Transverse colon (tissue), 4 donors: ENCODE data around the gene TUBB2B. TPM values are rescaled to one million over a fixed set of nuclear protein-coding genes. Genes with fewer than 3 reads are reported as not detected.

Experiments
- DNase-seq: peaks from one replicate; pipeline ENCODE4 v3.0.0-alpha.2; 2019
- H3K27ac ChIP-seq, 4 donors: fragments of 200-600 bp; sonication (generic); 2 replicates each; pipeline ENCODE4 v1.5.1; 2016 to 2018; ENCODE audit warnings: inconsistent platforms in 4 of 4
- H3K27me3 ChIP-seq: fragments of 200-600 bp; sonication (generic); 2 replicates; pipeline ENCODE4 v1.5.1; 2017; ENCODE audit warnings: inconsistent platforms
- H3K36me3 ChIP-seq, 4 donors: fragments of 200-600 bp; sonication (generic); 2 replicates each; pipeline ENCODE4 v1.5.1; 2017 to 2019; ENCODE audit warnings: inconsistent platforms in 4 of 4
- H3K4me1 ChIP-seq, 4 donors: fragments of 200-600 bp; sonication (generic); 2 replicates each; pipeline ENCODE4 v1.5.1; 2017 to 2020; ENCODE audit warnings: inconsistent platforms in 4 of 4
- H3K4me3 ChIP-seq, 4 donors: fragments of 200-600 bp; sonication (generic); 1 replicate in 1 of 4; 2 replicates in 3 of 4; pipeline versions ENCODE4 v1.5.1 to v1.6.1; 2017 to 2019; ENCODE audit warnings: inconsistent platforms in 4 of 4
- H3K9me3 ChIP-seq, 2 donors: fragments of 200-600 bp; sonication (generic); 2 replicates each; pipeline ENCODE4 v1.5.1; 2017 to 2019; ENCODE audit warnings: inconsistent platforms in 2 of 2
- CTCF ChIP-seq, 5 experiments: fragments of 200-600 bp in 3 of 5; fragments of 450-650 bp in 2 of 5; sonication (generic) in 3 of 5; IDR thresholded peaks; 1 replicate in 2 of 5; 2 replicates in 3 of 5; pipeline ENCODE4 v1.5.1; 2016 to 2017; ENCODE audit warnings: antibody characterized with exemption in 5 of 5, inconsistent platforms in 3 of 5, mild to moderate bottlenecking in 2 of 5, moderate library complexity in 1 of 5
- EP300 ChIP-seq: sonication (generic); formaldehyde crosslinking; IDR thresholded peaks from one replicate; pipeline ENCODE4 v1.6.1; 2017; ENCODE audit warnings: antibody characterized with exemption, low read depth
- POLR2A ChIP-seq: fragments of 450-650 bp; IDR thresholded peaks from one replicate; pipeline ENCODE4 v1.6.1; 2016; ENCODE audit warnings: antibody characterized with exemption, mild to moderate bottlenecking, moderate library complexity
- POLR2AphosphoS5 ChIP-seq, 3 donors: sonication (generic); formaldehyde crosslinking; IDR thresholded peaks; one replicate each; pipeline ENCODE4 v1.6.1; 2016; ENCODE audit warnings: antibody characterized with exemption in 3 of 3
- WGBS, 2 donors: methylation state at CpG; one replicate each; pipeline ENCODE4 v1.1.5; 2018; ENCODE audit warnings: low coverage in 1 of 2; 5-methylcytosine and 5-hydroxymethylcytosine counted together
- in situ Hi-C, 4 donors: fragments of 200-750 bp; cut with MboI; loops; one replicate each; pipeline versions ENCODE4 v1.15.0 to v1.15.1; 2017; ENCODE audit warnings: low sequenced_read_pairs in 3 of 4, low pct_ligation_motif_present in 1 of 4, low pct_unique_long_range_greater_than_20kb in 1 of 4
- intact Hi-C: fragments of 100-400 bp; cut with DNase I; formaldehyde crosslinking; loops from one replicate; pipeline ENCODE4 v1.15.1; 2023; ENCODE audit warnings: low total_unique reads
- total RNA-seq, 4 donors: library from RNA; depleted of rRNA; stranded (reverse); fragments of >200 nt; gene quantifications; one replicate each; pipeline ENCODE4 v1.1.0, GENCODE V29; 2016

TUBB2B gene
- 10 to 100 TPM in 2 of 4 donors, 1 to 10 TPM in 2; 2.9 to 14.9 (median 9.4) TPM for total RNA-seq

- Histone ChIP-seq H3K9me3 (no peaks in the 10 kb centered on the region), H3K27me3 (peaks cover 75% of the 10 kb centered on the region), H3K4me1 (peaks cover 16 to 58% (median 53%) of the 10 kb centered on the region in 4 donors), H3K4me3 (peak within 1 kb of the TSS; percentile 2 to 48 (median 21)), H3K36me3 (no peaks in the 10 kb centered on the region), H3K27ac (no peak within 1 kb of the TSS)
- intact Hi-C loops: no loop called here
- 3% methylated on average over 47 of the region's 66 CpGs; no CpG with 5 or more reads in 1 of the 2 donors for WGBS, 2 donors
- no peak for TF ChIP-seq POLR2A
- peak in 1 of 3 donors; percentile 56 for TF ChIP-seq POLR2AphosphoS5 (IDR thresholded peaks at IDR 0.05)
- no peak for DNase-seq
- in situ Hi-C loops: no loop called here
These were observed at the start of gene TUBB2B for GRCh38 chr6:3227363-3228045. Gene TUBB2B (minus strand): TSS chr6:3227653. CDS start chr6:3227543, 110 bp downstream.

- 88% methylated on average over 12 of the region's 12 CpGs; no CpG with 5 or more reads in 1 of the 2 donors for WGBS, 2 donors
- Histone ChIP-seq H3K27ac (no peak overlapping the region), H3K4me3 (no peak overlapping the region), H3K36me3 (peaks cover 0 to 2% (median 0%) of the 10 kb centered on the region in 4 donors), H3K4me1 (peaks cover 0 to 5% (median 3%) of the 10 kb centered on the region in 4 donors), H3K27me3 (no peaks in the 10 kb centered on the region), H3K9me3 (no peaks in the 10 kb centered on the region)
- in situ Hi-C loops (loop anchor here (5.0 to 25.0 kb wide), 3 partner anchors 185 to 710 kb away; partner anchors contain the start of gene SLC22A23 (in 3 of the 4)), intact Hi-C loops (no loop called here)
- no peak for DNase-seq
- TF ChIP-seq POLR2AphosphoS5 (IDR thresholded peaks at IDR 0.05) (no peak), EP300 (no peak), POLR2A (no peak), CTCF (IDR thresholded peaks at IDR 0.05) (no peak)
These were observed 49.8 kb upstream of the TUBB2B start for GRCh38 chr6:3277251-3277650.

GRCh38 chr6:3276174-3277167 lies 49.0 kb upstream of the TUBB2B start:
- in situ Hi-C loops: loop anchor here (5.0 to 25.0 kb wide), 3 partner anchors 186 to 711 kb away; partner anchors contain the start of gene SLC22A23 (in 3 of the 4)
- intact Hi-C loops: no loop called here
- Histone ChIP-seq H3K27ac (no peak overlapping the region), H3K4me3 (no peak overlapping the region), H3K4me1 (no peaks in the 10 kb centered on the region), H3K9me3 (no peaks in the 10 kb centered on the region), H3K27me3 (no peaks in the 10 kb centered on the region), H3K36me3 (peaks cover 0 to 6% (median 0%) of the 10 kb centered on the region in 4 donors)
- no peak for DNase-seq
- TF ChIP-seq CTCF (IDR thresholded peaks at IDR 0.05) (no peak), POLR2AphosphoS5 (IDR thresholded peaks at IDR 0.05) (no peak), EP300 (no peak), POLR2A (no peak)
- 85 to 100% methylated on average over 1 to 20 of the region's 20 CpGs for WGBS, 2 donors

GRCh38 chr6:3273707-3274521 lies 46.5 kb upstream of the TUBB2B start:
- no peak for DNase-seq
- H3K27me3 ChIP-seq: no peaks in the 10 kb centered on the region
- peaks cover 0 to 6% (median 0%) of the 10 kb centered on the region in 4 donors for H3K4me1 ChIP-seq
- no peak overlapping the region for H3K27ac ChIP-seq
- H3K4me3 ChIP-seq: no peak overlapping the region
- intact Hi-C loops: no loop called here
- in situ Hi-C loops: no loop called here
- no peaks in the 10 kb centered on the region for H3K9me3 ChIP-seq
- peaks cover 0 to 6% (median 0%) of the 10 kb centered on the region in 4 donors for H3K36me3 ChIP-seq
- TF ChIP-seq POLR2AphosphoS5 (IDR thresholded peaks at IDR 0.05) (no peak), CTCF (IDR thresholded peaks at IDR 0.05) (no peak), POLR2A (no peak), EP300 (no peak)
- 55 to 79% methylated on average over 4 to 9 of the region's 9 CpGs for WGBS, 2 donors
